NCI-H510A (cell line): Measurements from ENCODE around the gene HINT2.
A peak's percentile ranks its signal among the peaks of the same experiment; 100 is the strongest.

Source experiments
- DNase-seq: peaks from one replicate; lab custom pipeline; 2025; lab: John Stamatoyannopoulos, UW

HINT2 gene

GRCh38 chr9:35840881-35841644 lies 26.2 kb upstream of the HINT2 start:
- DNase-seq, result no peak

- DNase-seq, result no peak
Measured at GRCh38 chr9:35839926-35840325, 25.1 kb upstream of the HINT2 start.

DNA sequence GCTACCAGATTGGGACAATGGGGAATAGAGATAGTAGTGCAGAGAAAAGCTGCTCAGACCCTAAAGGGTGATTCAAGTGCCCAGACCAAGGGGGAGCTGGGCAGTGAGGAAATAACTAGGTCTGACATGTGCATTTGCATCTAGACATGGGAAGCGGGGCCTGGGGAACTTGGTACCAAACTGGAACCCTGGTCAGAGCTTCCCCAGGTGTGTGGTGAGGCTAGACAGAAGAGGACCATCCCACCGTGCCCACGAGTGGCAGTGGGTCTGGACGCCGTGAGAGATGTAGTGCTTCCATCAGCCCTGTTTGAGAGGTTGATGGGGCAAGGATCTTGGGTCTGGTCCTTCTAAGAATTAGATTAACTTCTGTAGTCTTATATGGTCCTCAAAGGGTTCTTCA lies 21.8 kb upstream of the HINT2 start:
- DNase-seq, result no peak

DNA sequence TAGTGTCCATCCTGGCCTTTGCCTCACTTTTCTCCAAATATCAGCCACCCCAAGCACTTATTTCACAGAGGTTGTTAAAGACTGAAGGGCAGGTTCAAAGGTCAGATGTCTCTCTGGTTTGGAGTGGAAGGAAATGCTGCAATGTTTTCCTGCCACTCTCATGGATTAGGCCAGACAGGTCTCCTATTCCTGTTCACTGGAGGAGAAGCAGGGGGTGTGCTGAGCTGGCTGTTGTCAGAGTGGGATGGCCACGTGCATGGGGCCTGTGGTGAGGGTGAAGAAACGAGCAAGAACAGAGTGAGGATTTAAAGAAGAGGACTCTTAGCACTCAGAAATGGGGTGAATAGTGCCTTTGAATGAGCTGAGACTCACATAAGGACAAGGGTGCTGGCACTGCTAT lies 20.9 kb upstream of the HINT2 start:
- DNase-seq, result no peak

DNA sequence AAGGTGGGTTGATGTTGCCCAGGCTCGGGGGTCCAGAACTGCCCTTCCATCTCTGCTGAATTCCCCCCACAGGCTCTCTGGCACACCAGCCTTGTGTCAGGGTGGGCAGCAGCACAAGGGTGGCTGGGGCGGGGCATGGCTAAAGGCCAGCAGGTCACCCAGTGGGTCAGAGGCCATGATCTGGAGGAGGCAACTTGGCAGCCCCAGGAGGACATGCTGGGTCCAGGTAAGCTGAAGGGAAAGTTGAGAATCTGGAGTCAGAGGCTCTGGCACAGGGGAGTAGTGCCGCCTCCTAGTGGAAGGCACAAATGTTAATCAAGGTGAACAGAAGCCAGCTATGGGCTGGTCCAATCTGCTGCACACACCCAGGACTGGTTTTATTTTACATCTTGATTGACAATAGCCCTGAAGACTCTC lies 20.4 kb upstream of the HINT2 start:
- DNase-seq, result no peak

- no peak for DNase-seq
Measured at GRCh38 chr9:35834260-35835215, 19.7 kb upstream of the HINT2 start.

DNA sequence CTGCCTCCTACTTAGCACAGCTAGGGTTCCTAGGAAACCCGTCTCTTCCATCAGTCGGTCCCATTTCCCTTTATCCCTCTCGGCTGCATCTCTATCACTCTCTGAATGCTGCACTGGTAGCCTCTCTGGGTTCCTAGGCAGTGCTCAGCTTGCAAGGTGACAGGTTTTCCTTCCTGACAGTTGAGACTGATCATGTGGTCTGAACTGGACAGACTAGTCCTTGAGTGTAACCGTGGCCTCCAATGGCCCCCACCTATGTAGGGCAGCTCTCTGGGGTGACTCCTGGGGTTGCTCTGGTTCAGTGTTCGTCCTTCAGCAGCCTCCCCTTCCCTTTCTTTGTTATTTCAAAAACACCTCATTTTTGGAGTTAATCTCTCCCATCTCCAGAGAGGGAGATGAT lies 18.0 kb upstream of the HINT2 start:
- DNase-seq, result no peak

DNA sequence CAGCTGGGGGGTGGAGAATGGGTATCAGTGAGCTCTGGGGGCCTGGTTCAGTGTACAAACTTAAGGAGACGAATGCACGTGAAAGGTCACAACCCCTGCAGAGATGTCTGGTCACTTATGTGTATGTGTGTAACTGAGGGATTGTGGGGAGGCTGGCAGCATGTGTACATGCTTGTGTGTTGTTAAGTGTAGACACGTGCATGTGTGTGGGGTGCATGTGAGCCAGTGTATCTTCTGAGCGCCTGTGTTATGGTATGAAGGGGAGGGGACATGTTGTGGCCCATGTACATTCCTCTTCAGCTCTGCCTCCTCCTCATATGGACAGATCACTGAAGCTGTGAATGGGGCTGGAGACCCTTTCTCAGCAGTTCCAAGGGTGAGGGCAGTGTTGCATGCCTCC lies 16.2 kb upstream of the HINT2 start:
- no peak for DNase-seq

GRCh38 chr9:35829764-35830096 lies 14.9 kb upstream of the HINT2 start:
- DNase-seq, result no peak

- DNase-seq, result peak; percentile 93
Measured at GRCh38 chr9:35829084-35829763, 14.4 kb upstream of the HINT2 start, which contains the start of gene TMEM8B. Gene TMEM8B (plus strand): TSS chr9:35829228. CDS start chr9:35829448, 220 bp downstream.

DNA sequence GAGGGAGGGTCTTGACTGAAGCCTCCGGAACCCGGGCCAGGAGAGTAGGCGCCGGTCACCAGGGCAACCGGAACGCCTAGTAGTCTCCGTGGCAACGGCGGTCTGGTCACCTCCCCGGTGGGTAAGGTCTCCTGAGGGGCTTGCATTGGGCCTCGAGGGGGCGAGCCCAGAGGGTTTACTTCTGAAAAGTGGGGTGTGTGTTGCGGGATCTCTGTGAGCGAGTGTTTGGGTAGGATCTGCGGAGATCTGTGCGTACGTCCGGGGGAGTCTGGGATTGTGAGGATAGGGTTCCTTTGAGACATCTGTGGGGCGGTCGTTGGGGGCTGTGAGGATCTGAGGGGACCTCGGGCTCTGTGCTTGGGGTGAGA lies 13.9 kb upstream of the HINT2 start, which contains the start of gene FAM221B:
Gene FAM221B, minus strand, starts transcription at position 17 of the 368 bp plus-strand sequence. CDS start 2,571 bp downstream, outside the sequence.
- DNase-seq, result no peak

DNA sequence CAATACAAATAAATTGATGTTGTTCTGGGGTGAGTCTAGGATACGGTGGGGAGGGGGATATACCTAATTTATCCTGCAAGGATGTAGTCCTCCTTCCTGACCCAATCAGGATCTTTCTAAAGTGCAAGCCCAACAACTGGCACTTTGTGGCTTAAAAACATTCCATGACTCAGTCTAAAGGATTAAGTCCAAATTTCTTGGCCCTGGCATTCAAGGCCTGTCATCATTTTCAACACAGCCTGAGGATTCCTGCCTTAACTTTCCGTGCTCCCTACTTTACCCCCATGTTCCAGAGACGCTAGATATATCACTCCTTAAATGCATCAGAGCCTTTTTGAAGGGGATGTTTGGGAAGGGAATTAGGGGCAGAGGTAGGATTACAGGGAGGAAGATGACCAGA lies 12.6 kb upstream of the HINT2 start:
- DNase-seq, result no peak

DNA sequence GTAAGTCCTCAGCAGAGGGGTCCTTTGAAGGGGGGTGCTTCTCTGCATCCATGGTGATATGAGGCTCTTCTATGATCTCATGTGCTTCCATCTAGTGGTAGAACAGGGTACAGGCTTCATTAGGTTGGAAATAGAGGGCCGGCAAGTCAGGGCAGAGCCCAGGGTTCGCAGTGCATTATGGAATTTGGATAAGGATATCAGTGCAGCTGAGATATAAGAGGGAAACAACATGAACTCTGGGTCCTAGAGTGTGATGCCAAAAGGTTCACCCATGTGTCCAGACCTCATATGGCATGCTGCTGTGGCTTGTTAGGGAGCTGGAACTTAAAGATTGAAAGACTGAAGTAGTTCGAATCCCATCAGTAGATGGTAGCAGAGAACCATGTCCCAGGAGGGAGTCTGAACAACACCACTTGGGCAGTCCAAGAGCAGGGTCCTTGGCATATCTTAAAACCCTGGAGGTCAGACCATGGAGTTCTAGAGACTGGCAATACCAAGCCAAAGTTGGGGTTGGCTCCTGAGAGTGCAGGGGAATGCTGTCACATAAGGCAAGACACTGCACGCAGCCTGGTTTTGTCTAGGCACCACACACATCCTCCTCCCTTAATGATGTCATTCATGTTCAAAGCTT lies 11.3 kb upstream of the HINT2 start:
- DNase-seq, result no peak

DNA sequence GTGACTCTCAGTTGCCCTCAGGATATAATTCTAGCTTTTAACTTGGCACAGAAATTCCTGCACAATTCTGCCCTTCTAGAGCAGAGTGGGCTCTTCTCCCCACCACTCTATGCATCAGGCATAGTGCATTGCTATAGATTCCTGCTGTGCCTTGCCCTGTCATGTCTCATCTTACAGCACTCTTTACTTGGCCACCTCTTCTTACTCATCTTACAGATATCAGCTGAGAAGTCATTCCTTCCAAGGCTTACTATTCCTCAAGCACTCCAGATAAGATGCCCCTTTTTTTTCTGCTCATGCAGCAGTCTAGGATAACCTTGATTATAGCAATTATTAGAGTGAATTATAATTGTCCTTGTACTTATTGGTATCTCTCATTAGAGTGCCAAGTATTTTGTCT lies 8.1 kb upstream of the HINT2 start:
- no peak for DNase-seq

GRCh38 chr9:35820076-35820475 lies 5.2 kb upstream of the HINT2 start:
- no peak for DNase-seq

DNA sequence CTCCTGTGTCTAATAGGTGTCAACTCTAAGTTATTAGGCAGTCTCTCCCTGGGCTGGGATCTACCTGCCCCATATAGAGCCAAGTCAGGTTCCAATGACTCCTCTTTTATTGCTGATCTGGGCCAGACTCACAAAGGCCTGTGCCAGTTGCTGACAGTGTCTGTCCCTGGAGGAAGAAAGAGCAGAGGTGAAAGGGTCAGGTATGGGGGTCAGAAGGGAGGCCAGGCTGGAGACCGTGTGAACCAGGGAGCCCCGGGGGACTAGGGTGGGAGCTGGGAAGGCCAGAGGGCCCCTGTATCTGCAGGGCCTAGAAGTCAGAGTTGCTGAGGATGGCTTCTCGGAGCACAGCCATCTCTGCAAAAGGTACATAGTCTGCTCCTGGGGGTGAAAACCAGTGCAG lies 3.5 kb upstream of the HINT2 start:
- no peak for DNase-seq

GRCh38 chr9:35816708-35817107 lies 1.9 kb upstream of the HINT2 start:
- DNase-seq, result no peak

DNA sequence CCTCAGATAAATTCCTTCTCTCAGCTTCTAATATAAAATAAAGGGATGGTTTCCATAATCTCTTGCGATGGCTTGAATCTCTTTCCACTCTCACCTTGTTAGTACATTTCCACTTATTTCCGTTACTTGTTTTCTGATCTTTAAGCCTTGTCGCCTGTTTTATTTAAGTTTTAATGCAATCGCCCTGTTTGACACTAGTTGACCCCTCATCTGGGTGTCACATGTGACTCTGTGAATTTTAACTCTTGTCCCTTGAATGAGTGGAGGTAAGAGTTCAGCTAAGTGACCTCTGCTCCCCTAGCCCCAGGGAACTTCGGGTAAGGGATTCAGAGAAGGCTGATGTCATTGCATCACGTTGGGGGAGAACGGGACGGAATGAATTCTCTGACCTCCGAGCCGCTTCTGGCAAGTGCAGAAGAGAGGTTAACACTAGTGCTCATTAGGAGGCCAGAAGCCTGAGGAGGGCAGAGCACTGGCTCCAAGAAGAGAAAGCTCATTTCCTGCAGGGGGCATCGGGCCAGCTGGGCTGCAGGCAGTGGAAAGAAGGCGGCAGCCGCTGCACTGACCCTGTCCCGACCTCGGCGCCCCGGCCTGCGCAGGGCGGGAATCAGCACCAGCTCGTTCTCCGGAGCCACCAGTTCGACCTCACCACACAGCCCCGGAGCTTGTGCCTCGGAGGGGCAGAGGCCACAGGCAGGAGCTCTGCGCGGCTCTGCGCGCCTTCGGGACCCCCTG lies 569 bp downstream of the HINT2 start:
- no peak for DNase-seq

DNA sequence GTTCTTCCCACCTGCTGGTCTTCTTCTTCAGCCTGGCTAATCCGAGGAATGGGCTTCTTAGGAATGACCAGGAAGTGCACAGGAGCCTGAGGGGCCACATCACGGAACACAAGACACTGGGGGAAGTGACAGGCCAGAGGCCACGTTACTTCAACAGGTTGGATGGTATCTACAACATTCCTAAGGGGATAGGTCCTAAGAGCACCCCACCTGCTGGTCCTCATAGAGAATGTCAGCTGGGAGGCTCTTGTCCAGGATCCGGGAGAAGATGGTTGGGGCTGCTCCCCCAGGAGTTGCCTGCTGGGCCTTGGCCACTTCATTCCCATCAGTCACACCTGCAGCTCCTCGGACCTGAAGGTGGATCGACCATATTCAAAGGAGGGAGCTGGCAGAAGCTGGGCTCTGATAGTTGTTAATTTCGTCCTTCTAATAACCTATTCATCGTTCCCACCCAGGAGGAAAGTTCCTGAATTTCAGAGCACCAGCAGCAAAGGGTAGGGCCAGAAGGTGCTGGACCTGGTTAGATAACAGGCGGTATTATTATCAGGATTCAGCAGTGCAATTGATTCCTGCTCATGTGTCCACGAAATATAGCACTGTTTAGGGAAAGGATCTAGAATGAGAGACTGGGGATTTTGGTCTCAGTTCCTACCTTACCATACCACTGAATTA lies 1.3 kb downstream of the HINT2 start:
- DNase-seq, result no peak

- DNase-seq, result peak; percentile 86
Measured at GRCh38 chr9:35812025-35812602, 2.7 kb downstream of the HINT2 start, which contains the start of gene SPAG8. Gene SPAG8 (minus strand): TSS chr9:35812262. CDS start chr9:35812147, 115 bp downstream.
